WERI-Rb-1 (cell line): ENCODE results near the gene MOCS3.

Experiments used
- DNase-seq: peaks from one replicate; pipeline ENCODE4 v3.0.0-alpha.2; 2020
- H3K27ac ChIP-seq: fragments of 250-450 bp; sonication (Bioruptor Pico); 2 replicates; pipeline ENCODE4 v1.5.1; 2020; ENCODE audit warnings: mild to moderate bottlenecking, moderate library complexity
- H3K27me3 ChIP-seq: fragments of 250-450 bp; sonication (Bioruptor Pico); 2 replicates; pipeline ENCODE4 v1.5.1; 2021; ENCODE audit warnings: mild to moderate bottlenecking, low read depth, moderate library complexity; ENCODE audit not compliant: insufficient read depth, severe bottlenecking
- H3K36me3 ChIP-seq: fragments of 250-450 bp; sonication (Bioruptor Pico); 2 replicates; pipeline ENCODE4 v1.5.1; 2020; ENCODE audit warnings: mild to moderate bottlenecking, moderate library complexity
- H3K4me3 ChIP-seq: 2 replicates; pipeline ENCODE4 v1.5.1; 2011; ENCODE audit warnings: low read depth, mild to moderate bottlenecking, control low read depth, low read length
- H3K9me3 ChIP-seq: fragments of 250-450 bp; sonication (Bioruptor Pico); 2 replicates; pipeline ENCODE4 v1.5.1; 2021; ENCODE audit warnings: mild to moderate bottlenecking, moderate library complexity; ENCODE audit not compliant: severe bottlenecking
- TF ChIP-seq, protein P1 (sequence below): IDR thresholded peaks from 2 replicates; pipeline ENCODE4 v1.5.1; 2011; ENCODE audit warnings: low read depth, mild to moderate bottlenecking, control low read depth, inconsistent platforms, low read length

The MOCS3 gene

DNA sequence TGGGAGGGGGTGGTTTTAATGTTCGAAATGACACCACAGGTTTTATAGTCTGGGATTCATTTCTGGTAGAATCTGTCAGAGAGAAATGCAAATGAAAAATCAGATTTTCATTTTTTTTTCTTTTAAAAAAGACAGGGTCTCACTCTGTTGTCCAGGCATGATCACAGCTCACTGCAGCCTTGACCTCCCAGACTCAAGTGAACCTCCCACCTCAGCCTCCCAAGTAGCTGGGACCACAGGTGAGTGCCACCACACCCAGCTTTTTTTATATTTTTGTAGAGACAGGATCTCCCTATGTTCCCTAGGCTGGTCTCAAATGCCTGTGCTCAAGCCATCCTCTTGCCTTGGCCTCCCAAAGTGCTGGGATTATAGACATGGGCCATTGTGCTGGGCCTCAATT is 25.0 kb upstream of the MOCS3 start:
- peaks cover 51% of the 10 kb centered on the region for H3K36me3 ChIP-seq

DNA sequence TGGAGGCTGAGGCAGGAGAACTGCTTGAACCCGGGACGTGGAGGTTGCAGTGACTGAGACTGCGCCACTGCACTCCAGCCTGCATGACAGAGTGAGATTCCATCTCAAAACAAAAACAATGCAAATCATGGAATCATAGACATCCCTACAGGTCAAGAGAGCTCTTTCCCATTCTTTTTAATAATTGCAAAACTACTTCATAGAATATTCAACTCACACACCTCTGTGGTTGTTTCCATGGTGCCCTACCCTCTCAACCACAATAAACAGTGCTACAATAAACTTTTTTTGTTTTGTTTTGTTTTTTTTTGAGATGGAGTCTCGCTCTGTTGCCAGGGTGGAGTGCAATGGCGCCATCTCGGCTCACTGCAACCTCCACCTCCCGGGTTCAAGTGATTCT is 15.5 kb upstream of the MOCS3 start:
- DNase-seq, result no peak
- Histone ChIP-seq H3K36me3 (peaks cover 88% of the 10 kb centered on the region), H3K4me3 (no peak overlapping the region), H3K27me3 (no peaks in the 10 kb centered on the region), H3K9me3 (no peaks in the 10 kb centered on the region), H3K27ac (no peak overlapping the region)
- TF ChIP-seq, protein P1, sequence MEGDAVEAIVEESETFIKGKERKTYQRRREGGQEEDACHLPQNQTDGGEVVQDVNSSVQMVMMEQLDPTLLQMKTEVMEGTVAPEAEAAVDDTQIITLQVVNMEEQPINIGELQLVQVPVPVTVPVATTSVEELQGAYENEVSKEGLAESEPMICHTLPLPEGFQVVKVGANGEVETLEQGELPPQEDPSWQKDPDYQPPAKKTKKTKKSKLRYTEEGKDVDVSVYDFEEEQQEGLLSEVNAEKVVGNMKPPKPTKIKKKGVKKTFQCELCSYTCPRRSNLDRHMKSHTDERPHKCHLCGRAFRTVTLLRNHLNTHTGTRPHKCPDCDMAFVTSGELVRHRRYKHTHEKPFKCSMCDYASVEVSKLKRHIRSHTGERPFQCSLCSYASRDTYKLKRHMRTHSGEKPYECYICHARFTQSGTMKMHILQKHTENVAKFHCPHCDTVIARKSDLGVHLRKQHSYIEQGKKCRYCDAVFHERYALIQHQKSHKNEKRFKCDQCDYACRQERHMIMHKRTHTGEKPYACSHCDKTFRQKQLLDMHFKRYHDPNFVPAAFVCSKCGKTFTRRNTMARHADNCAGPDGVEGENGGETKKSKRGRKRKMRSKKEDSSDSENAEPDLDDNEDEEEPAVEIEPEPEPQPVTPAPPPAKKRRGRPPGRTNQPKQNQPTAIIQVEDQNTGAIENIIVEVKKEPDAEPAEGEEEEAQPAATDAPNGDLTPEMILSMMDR, result no peak

More for the DNA sequence above, 25.0 kb upstream of the MOCS3 start:
- no peak for DNase-seq
- Histone ChIP-seq H3K27ac (no peak overlapping the region), H3K9me3 (no peaks in the 10 kb centered on the region), H3K4me3 (no peak overlapping the region), H3K27me3 (no peaks in the 10 kb centered on the region)
- TF ChIP-seq, protein P1, result no peak

GRCh38 chr20:50948132-50948785 is 10.4 kb upstream of the MOCS3 start:
- Histone ChIP-seq H3K36me3 (peaks cover 91% of the 10 kb centered on the region), H3K9me3 (no peaks in the 10 kb centered on the region), H3K27me3 (no peaks in the 10 kb centered on the region), H3K4me3 (no peak overlapping the region), H3K27ac (no peak overlapping the region)
- DNase-seq, result no peak
- TF ChIP-seq, protein P1, result no peak

GRCh38 chr20:50953196-50953595 is 5.4 kb upstream of the MOCS3 start:
- Histone ChIP-seq H3K9me3 (no peaks in the 10 kb centered on the region), H3K27me3 (no peaks in the 10 kb centered on the region), H3K27ac (no peak overlapping the region), H3K4me3 (no peak overlapping the region), H3K36me3 (peaks cover 69% of the 10 kb centered on the region)
- TF ChIP-seq, protein P1, result no peak
- DNase-seq, result no peak

- Histone ChIP-seq H3K27ac (no peak overlapping the region), H3K4me3 (no peak overlapping the region), H3K9me3 (no peaks in the 10 kb centered on the region), H3K36me3 (peaks cover 64% of the 10 kb centered on the region), H3K27me3 (no peaks in the 10 kb centered on the region)
- DNase-seq, result no peak
- TF ChIP-seq, protein P1, result no peak
Measured at GRCh38 chr20:50953821-50954220, 4.8 kb upstream of the MOCS3 start.

- no peaks in the 10 kb centered on the region for H3K27me3 ChIP-seq
- no peak overlapping the region for H3K27ac ChIP-seq
- H3K9me3 ChIP-seq, result no peaks in the 10 kb centered on the region
- TF ChIP-seq, protein P1, result no peak
- no peak for DNase-seq
- peak overlapping the region; percentile 91 for H3K4me3 ChIP-seq
- peaks cover 38% of the 10 kb centered on the region for H3K36me3 ChIP-seq
Measured at GRCh38 chr20:50957276-50957675, 1.3 kb upstream of the MOCS3 start.
